ENCODE results near the gene BCL7B.

- TF ChIP-seq CTCF (IDR thresholded peaks at IDR 0.05) (no peak), ZFX (IDR thresholded peaks at IDR 0.05; ENCODE audit: borderline replicate concordance) (no peak)
Observed at GRCh38 chr7:73557397-73558257, at the start of gene BCL7B.
